HG02973 (cell line): ENCODE data around the gene ELF3.
"Not testable (repeated sequence)": the region's sequence is repeated elsewhere in the genome, so short reads cannot be mapped to it uniquely, and the experiment has no call there.

Experiments
- ATAC-seq: cut with Tn5 transposase; IDR thresholded peaks from one replicate; pipeline ENCODE4 v1.9.1; 2021; ENCODE audit warnings: moderate library complexity; ENCODE audit not compliant: unreplicated experiment

The ELF3 gene

DNA sequence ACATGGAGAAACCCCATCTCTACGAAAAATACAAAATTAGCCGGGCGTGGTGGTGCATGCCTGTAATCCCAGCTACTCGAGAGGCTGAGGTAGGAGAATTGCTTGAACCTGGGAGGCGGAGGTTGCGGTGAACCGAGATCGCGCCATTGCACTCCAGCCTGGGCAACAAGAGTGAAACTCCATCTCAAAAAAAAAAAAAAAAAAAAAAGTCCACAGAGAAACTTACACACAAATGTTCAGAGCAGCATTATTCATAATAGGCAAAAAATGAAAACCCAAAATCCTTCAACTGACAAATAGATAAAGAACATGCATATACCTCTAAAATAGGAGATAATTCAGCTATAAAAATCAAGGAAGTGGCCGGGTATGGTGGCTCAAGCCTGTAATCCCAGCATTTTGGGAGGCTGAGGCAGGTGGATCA lies 54.5 kb downstream of the ELF3 start:
- not testable (repeated sequence) for ATAC-seq
